Uterus (tissue), 4 donors: ENCODE measurements around the gene DLG3. TPM values are rescaled to one million over a fixed set of nuclear protein-coding genes. Genes with fewer than 3 reads are reported as not detected.

Source experiments
- DNase-seq, 2 donors: peaks; one replicate each; pipeline ENCODE4 v3.0.0-alpha.2; 2019 to 2020
- H3K27ac ChIP-seq, 2 donors: fragments of 200-600 bp; sonication (generic); 1 replicate in 1 of 2; 2 replicates in 1 of 2; pipeline ENCODE4 v1.5.1; 2016 to 2018
- H3K27me3 ChIP-seq, 2 donors: fragments of 200-600 bp; sonication (generic); one replicate each; pipeline ENCODE4 v1.5.1; 2018 to 2019; ENCODE audit warnings: control low read depth in 1 of 2
- H3K36me3 ChIP-seq, 2 donors: fragments of 200-600 bp; sonication (generic); one replicate each; pipeline ENCODE4 v1.5.1; 2019; ENCODE audit warnings: control low read depth in 1 of 2
- H3K4me1 ChIP-seq, 2 donors: fragments of 200-600 bp; sonication (generic); one replicate each; pipeline ENCODE4 v1.5.1; 2018 to 2019; ENCODE audit warnings: control low read depth in 1 of 2
- H3K4me3 ChIP-seq, 2 donors: fragments of 200-600 bp; sonication (generic); 1 replicate in 1 of 2; 2 replicates in 1 of 2; pipeline ENCODE4 v1.5.1; 2018 to 2019; ENCODE audit warnings: mild to moderate bottlenecking in 1 of 2
- H3K9me3 ChIP-seq, 2 donors: fragments of 200-600 bp; sonication (generic); one replicate each; pipeline ENCODE4 v1.5.1; 2019; ENCODE audit warnings: control low read depth in 1 of 2
- POLR2A ChIP-seq, 2 donors: fragments of 450-650 bp; IDR thresholded peaks; one replicate each; pipeline ENCODE4 v1.6.1; 2016; ENCODE audit warnings: antibody characterized with exemption in 2 of 2, mild to moderate bottlenecking in 1 of 2, moderate library complexity in 1 of 2
- intact Hi-C: fragments of 100-400 bp; cut with DNase I; formaldehyde crosslinking; loops from one replicate; pipeline ENCODE4 v1.15.1; 2023; ENCODE audit warnings: low total_unique reads
- total RNA-seq, 4 donors: library from RNA; depleted of rRNA in 3 of 4; stranded (reverse); fragments of >200 nt in 3 of 4; gene quantifications; one replicate each; pipeline versions ENCODE4 v1.1.0 to v1.2.4, GENCODE V29; 2014 to 2023
- TF ChIP-seq, protein P1 (sequence below), 4 experiments: fragments of 200-600 bp in 2 of 4; fragments of 450-650 bp in 2 of 4; sonication (generic) in 2 of 4; IDR thresholded peaks; one replicate each; pipeline ENCODE4 v1.5.1; 2016 to 2019; ENCODE audit warnings: antibody characterized with exemption in 4 of 4, mild to moderate bottlenecking in 2 of 4, moderate library complexity in 1 of 4
- donor health status: DM: yes; HTN: yes; CAD: no.

DLG3 gene
- total RNA-seq, 4 donors from 2014 or later, result 4.9 to 72.6 (median 33.5) TPM

GRCh38 chrX:70433848-70434351, 10.7 kb upstream of the DLG3 start:
- peak overlapping the region; percentile 38 to 49 for H3K4me3 ChIP-seq
- peak; percentile 46 to 56 for DNase-seq
- no peak for TF ChIP-seq POLR2A (IDR thresholded peaks at IDR 0.05)
- TF ChIP-seq, protein P1, sequence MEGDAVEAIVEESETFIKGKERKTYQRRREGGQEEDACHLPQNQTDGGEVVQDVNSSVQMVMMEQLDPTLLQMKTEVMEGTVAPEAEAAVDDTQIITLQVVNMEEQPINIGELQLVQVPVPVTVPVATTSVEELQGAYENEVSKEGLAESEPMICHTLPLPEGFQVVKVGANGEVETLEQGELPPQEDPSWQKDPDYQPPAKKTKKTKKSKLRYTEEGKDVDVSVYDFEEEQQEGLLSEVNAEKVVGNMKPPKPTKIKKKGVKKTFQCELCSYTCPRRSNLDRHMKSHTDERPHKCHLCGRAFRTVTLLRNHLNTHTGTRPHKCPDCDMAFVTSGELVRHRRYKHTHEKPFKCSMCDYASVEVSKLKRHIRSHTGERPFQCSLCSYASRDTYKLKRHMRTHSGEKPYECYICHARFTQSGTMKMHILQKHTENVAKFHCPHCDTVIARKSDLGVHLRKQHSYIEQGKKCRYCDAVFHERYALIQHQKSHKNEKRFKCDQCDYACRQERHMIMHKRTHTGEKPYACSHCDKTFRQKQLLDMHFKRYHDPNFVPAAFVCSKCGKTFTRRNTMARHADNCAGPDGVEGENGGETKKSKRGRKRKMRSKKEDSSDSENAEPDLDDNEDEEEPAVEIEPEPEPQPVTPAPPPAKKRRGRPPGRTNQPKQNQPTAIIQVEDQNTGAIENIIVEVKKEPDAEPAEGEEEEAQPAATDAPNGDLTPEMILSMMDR (IDR thresholded peaks at IDR 0.05), result peak; percentile 38 to 54 (median 52)
- H3K4me1 ChIP-seq, result no peaks in the 10 kb centered on the region
- H3K27me3 ChIP-seq, result no peaks in the 10 kb centered on the region
- H3K9me3 ChIP-seq, result no peaks in the 10 kb centered on the region
- peak overlapping the region; percentile 60 to 70 for H3K27ac ChIP-seq
- intact Hi-C loops, result no loop called here
- no peaks in the 10 kb centered on the region for H3K36me3 ChIP-seq

DNA sequence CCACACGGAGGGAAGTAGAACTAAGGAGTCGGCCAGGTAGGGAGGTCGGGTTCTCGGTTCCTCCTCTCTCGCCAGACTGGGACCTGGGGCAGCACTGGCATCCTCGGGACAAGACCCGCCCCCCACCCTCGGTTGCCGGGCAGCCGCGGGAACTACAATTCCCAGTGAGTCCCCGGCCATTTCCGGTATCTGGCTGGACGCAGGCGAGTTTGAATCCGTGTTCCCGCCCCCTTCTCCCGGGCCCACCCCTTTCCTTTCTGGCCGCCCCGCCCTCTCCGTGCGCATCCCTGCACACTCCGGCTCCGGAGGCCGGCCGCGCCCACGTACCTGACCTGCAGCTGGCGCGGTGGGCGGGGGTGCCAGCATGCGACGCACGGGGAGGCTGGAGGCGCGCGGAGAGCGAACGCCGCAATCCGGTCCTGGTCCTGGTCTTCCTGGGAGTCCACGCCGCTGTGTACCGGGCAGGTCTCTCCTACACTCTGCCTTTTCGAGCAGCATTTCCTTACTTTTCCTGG, 10.2 kb upstream of the DLG3 start:
- peak; percentile 85 to 88 for DNase-seq
- intact Hi-C loops, result no loop called here

GRCh38 chrX:70434914-70435586, 9.6 kb upstream of the DLG3 start:
- TF ChIP-seq, protein P1 (IDR thresholded peaks at IDR 0.05), result no peak
- no peak for TF ChIP-seq POLR2A (IDR thresholded peaks at IDR 0.05)
- Histone ChIP-seq H3K4me3 (peak overlapping the region; percentile 38 to 49), H3K27me3 (no peaks in the 10 kb centered on the region), H3K4me1 (no peaks in the 10 kb centered on the region), H3K27ac (peak overlapping the region; percentile 60 to 70), H3K36me3 (no peaks in the 10 kb centered on the region), H3K9me3 (no peaks in the 10 kb centered on the region)
- intact Hi-C loops, result no loop called here
- DNase-seq, result peak; percentile 48 to 55

More for the DNA sequence above, 10.2 kb upstream of the DLG3 start:
- Histone ChIP-seq H3K4me3 (peak overlapping the region; percentile 38 to 49), H3K4me1 (no peaks in the 10 kb centered on the region), H3K27me3 (no peaks in the 10 kb centered on the region), H3K36me3 (no peaks in the 10 kb centered on the region), H3K9me3 (no peaks in the 10 kb centered on the region), H3K27ac (peak overlapping the region; percentile 60 to 70)
- TF ChIP-seq, protein P1 (IDR thresholded peaks at IDR 0.05), result no peak
- TF ChIP-seq POLR2A (IDR thresholded peaks at IDR 0.05), result peak; percentile 28 to 48

- Histone ChIP-seq H3K27ac (no peak overlapping the region), H3K9me3 (no peaks in the 10 kb centered on the region), H3K27me3 (no peaks in the 10 kb centered on the region), H3K4me1 (no peaks in the 10 kb centered on the region), H3K36me3 (no peaks in the 10 kb centered on the region), H3K4me3 (no peak overlapping the region)
- TF ChIP-seq, protein P1 (IDR thresholded peaks at IDR 0.05), result no peak
- no peak for TF ChIP-seq POLR2A (IDR thresholded peaks at IDR 0.05)
- no peak for DNase-seq
- intact Hi-C loops, result no loop called here
These were observed 8.3 kb upstream of the DLG3 start for GRCh38 chrX:70436343-70436742.

GRCh38 chrX:70437011-70437410, 7.6 kb upstream of the DLG3 start:
- DNase-seq, result no peak
- H3K4me3 ChIP-seq, result no peak overlapping the region
- H3K4me1 ChIP-seq, result no peaks in the 10 kb centered on the region
- no peak for TF ChIP-seq POLR2A (IDR thresholded peaks at IDR 0.05)
- TF ChIP-seq, protein P1 (IDR thresholded peaks at IDR 0.05), result no peak
- H3K36me3 ChIP-seq, result no peaks in the 10 kb centered on the region
- no peak overlapping the region for H3K27ac ChIP-seq
- intact Hi-C loops, result no loop called here
- no peaks in the 10 kb centered on the region for H3K27me3 ChIP-seq
- no peaks in the 10 kb centered on the region for H3K9me3 ChIP-seq
